ENCODE measurements around the gene ZG16B. TPM values are rescaled to one million over a fixed set of nuclear protein-coding genes. Genes with fewer than 3 reads are reported as not detected.

ZG16B gene
- total RNA-seq, 1 donor from 2014 or later, result not detected

DNA sequence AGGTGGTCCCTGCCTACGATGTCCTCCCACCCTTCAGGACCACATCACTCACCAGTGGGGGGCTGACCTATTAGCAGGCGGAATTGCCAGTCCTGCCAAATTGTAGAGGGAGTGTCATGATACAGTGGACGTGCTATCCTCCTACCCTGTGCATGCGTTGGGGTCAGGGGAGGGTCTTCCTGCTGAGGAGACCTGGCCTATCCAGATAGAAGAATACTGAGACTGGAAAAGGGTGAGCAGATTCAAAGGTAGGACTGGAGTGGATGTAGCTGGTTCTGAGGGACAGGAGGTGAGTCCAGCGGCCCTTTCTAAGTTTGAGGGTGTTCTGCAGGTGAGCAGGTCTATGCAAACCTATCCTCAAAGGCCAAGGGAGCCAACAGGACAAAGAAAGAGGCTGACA is 23.8 kb upstream of the ZG16B start:
- H3K4me1 ChIP-seq, result no peaks in the 10 kb centered on the region
- H3F3A ChIP-seq (ENCODE audit: low read depth), result no peaks in the 10 kb centered on the region
- H3K9ac ChIP-seq, result no peak overlapping the region
- H3K27ac Mint-ChIP-seq, result no peak overlapping the region
- H3K4me1 Mint-ChIP-seq, result no peaks in the 10 kb centered on the region
- DNase-seq (ENCODE audit: low spot score), result no peak
- H3K4me3 Mint-ChIP-seq, result no peak overlapping the region
- H3K27me3 Mint-ChIP-seq (ENCODE audit: insufficient read depth, low read depth), result peaks cover 12% of the 10 kb centered on the region
- no peak overlapping the region for H2AFZ ChIP-seq (replicated peaks)
- peaks cover 33% of the 10 kb centered on the region for H3K9me3 Mint-ChIP-seq
- no peak overlapping the region for H3K4me3 ChIP-seq
- no peaks in the 10 kb centered on the region for H3K27me3 ChIP-seq
- TF ChIP-seq, protein P1, sequence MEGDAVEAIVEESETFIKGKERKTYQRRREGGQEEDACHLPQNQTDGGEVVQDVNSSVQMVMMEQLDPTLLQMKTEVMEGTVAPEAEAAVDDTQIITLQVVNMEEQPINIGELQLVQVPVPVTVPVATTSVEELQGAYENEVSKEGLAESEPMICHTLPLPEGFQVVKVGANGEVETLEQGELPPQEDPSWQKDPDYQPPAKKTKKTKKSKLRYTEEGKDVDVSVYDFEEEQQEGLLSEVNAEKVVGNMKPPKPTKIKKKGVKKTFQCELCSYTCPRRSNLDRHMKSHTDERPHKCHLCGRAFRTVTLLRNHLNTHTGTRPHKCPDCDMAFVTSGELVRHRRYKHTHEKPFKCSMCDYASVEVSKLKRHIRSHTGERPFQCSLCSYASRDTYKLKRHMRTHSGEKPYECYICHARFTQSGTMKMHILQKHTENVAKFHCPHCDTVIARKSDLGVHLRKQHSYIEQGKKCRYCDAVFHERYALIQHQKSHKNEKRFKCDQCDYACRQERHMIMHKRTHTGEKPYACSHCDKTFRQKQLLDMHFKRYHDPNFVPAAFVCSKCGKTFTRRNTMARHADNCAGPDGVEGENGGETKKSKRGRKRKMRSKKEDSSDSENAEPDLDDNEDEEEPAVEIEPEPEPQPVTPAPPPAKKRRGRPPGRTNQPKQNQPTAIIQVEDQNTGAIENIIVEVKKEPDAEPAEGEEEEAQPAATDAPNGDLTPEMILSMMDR (IDR thresholded peaks at IDR 0.05), result no peak
- TF ChIP-seq EZH2 (IDR thresholded peaks at IDR 0.05), result no peak
- no peak for TF ChIP-seq EZH2phosphoT487 (IDR thresholded peaks at IDR 0.05)
- H3K27ac ChIP-seq, result no peak overlapping the region
- no peaks in the 10 kb centered on the region for H3K36me3 ChIP-seq
- no peaks in the 10 kb centered on the region for H4K20me1 ChIP-seq (ENCODE audit: low read depth)
- no peaks in the 10 kb centered on the region for H3K9me3 ChIP-seq (ENCODE audit: low read depth)
- peaks cover 2% of the 10 kb centered on the region for H3K36me3 Mint-ChIP-seq
- H3K79me2 ChIP-seq (ENCODE audit: low read depth), result no peaks in the 10 kb centered on the region
- no peak overlapping the region for H3K4me2 ChIP-seq

DNA sequence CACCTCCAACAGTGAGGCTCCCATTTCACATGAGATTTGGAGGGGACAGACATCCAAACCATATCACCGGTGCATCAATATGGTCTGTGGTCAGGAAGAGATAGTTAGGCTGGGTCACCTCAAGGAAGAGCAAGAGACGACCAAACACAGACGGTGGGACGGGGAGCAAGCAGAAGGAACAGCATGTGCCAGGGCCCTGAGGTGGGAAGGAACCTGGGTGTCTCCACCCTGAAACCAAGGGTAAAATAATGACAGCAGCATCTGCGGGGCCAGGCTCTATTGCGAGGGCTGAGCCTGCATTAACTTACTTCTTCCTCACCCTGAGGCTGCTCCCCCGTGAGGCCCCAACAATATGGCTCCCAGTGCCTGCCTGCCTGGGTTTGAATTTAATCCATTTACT is 21.9 kb upstream of the ZG16B start:
- no peak overlapping the region for H3K4me2 ChIP-seq
- no peak for DNase-seq (ENCODE audit: low spot score)
- no peak overlapping the region for H3K4me3 ChIP-seq
- Mint-ChIP-seq H3K27me3 (ENCODE audit: insufficient read depth, low read depth) (peaks cover 12% of the 10 kb centered on the region), H3K4me1 (no peaks in the 10 kb centered on the region), H3K27ac (no peak overlapping the region), H3K36me3 (peaks cover under 1% of the 10 kb centered on the region), H3K9me3 (peaks cover 28% of the 10 kb centered on the region), H3K4me3 (no peak overlapping the region)
- H3K4me1 ChIP-seq, result no peaks in the 10 kb centered on the region
- no peaks in the 10 kb centered on the region for H3K36me3 ChIP-seq
- no peaks in the 10 kb centered on the region for H3K27me3 ChIP-seq
- H3K9me3 ChIP-seq (ENCODE audit: low read depth), result no peaks in the 10 kb centered on the region
- no peaks in the 10 kb centered on the region for H4K20me1 ChIP-seq (ENCODE audit: low read depth)
- no peak overlapping the region for H2AFZ ChIP-seq (replicated peaks)
- no peak overlapping the region for H3K27ac ChIP-seq
- H3K9ac ChIP-seq, result no peak overlapping the region
- no peaks in the 10 kb centered on the region for H3K79me2 ChIP-seq (ENCODE audit: low read depth)
- no peaks in the 10 kb centered on the region for H3F3A ChIP-seq (ENCODE audit: low read depth)
- TF ChIP-seq, protein P1 (IDR thresholded peaks at IDR 0.05), result no peak
- no peak for TF ChIP-seq EZH2phosphoT487 (IDR thresholded peaks at IDR 0.05)
- no peak for TF ChIP-seq EZH2 (IDR thresholded peaks at IDR 0.05)

DNA sequence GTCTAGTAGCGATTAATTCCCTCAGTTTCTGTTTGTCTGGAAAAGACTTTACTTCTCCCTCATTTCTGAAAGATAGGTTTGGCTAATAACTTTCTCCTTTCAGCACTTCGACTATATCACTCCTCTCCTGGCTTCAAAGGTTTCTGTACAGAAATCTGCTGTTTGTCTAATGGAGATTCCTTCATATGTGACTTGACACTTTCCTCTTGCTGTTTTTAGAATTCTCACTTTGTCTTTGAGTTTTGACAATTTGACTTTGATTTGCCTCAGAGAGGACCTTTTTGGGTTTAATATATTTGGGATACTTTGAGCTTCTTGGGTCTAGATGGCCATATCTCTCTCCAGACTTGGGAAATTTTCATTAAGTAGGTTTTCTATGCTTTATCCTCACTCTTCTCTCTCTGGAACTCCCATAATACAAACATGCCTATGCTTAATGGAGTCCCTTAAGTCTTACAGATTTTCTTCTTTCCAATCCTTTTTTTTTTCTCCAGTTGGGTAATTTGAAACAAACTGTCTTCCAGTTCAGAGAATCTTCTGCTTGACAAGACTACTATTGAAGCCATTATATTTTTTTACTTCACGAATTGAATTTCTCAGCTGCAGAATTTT is 20.8 kb upstream of the ZG16B start:
- H3K9me3 Mint-ChIP-seq, result peaks cover 20% of the 10 kb centered on the region
- H3K79me2 ChIP-seq (ENCODE audit: low read depth), result no peaks in the 10 kb centered on the region
- H3F3A ChIP-seq (ENCODE audit: low read depth), result no peaks in the 10 kb centered on the region
- no peak for DNase-seq (ENCODE audit: low spot score)
- H3K4me3 Mint-ChIP-seq, result no peak overlapping the region
- H3K4me2 ChIP-seq, result no peak overlapping the region
- no peaks in the 10 kb centered on the region for H3K9me3 ChIP-seq (ENCODE audit: low read depth)
- H3K4me3 ChIP-seq, result no peak overlapping the region
- no peaks in the 10 kb centered on the region for H3K4me1 Mint-ChIP-seq
- no peaks in the 10 kb centered on the region for H3K36me3 Mint-ChIP-seq
- no peaks in the 10 kb centered on the region for H4K20me1 ChIP-seq (ENCODE audit: low read depth)
- H2AFZ ChIP-seq (replicated peaks), result no peak overlapping the region
- H3K27ac Mint-ChIP-seq, result no peak overlapping the region
- no peak overlapping the region for H3K27ac ChIP-seq
- TF ChIP-seq, protein P1 (IDR thresholded peaks at IDR 0.05), result no peak
- TF ChIP-seq EZH2phosphoT487 (IDR thresholded peaks at IDR 0.05) (no peak), EZH2 (IDR thresholded peaks at IDR 0.05) (no peak)
- H3K27me3 ChIP-seq, result no peaks in the 10 kb centered on the region
- no peak overlapping the region for H3K9ac ChIP-seq
- H3K36me3 ChIP-seq, result no peaks in the 10 kb centered on the region
- no peaks in the 10 kb centered on the region for H3K4me1 ChIP-seq
- peaks cover 11% of the 10 kb centered on the region for H3K27me3 Mint-ChIP-seq (ENCODE audit: insufficient read depth, low read depth)
